ENCODE measurements around the gene CPM.

DNA sequence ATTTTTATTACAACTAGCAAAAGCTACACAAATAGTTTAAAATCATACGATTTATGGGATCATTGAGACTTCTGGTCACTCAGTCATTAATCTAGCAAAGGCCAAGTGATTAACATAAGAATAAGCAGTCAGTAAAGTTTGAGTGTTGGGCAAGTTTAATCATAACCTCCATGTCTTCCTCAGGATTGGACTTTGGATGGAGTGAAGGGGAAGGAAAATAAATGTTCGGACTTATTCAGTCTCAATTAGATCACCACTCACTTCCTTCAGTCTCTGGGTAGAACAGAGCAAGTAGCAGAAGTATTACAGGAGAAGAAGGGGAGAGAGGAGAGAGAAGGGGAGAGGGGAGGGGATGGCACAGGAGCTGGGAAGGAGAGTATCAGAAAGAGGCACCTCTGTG, 31.4 kb downstream of the CPM start:
- TF ChIP-seq CBFB (IDR thresholded peaks at IDR 0.05; ENCODE audit: low read depth): no peak
- no peak for TF ChIP-seq POU2F2 (IDR thresholded peaks at IDR 0.05; ENCODE audit: borderline replicate concordance, low read depth, low read length)
- no peak for TF ChIP-seq CTCF (IDR thresholded peaks at IDR 0.05 in 2 of 3, conservative IDR thresholded peaks at IDR 0.05 in 1 of 3; ENCODE audit: control insufficient read depth in 2 of 3, extremely low read depth in 1 of 3, insufficient read depth in 1 of 3, low read depth in 3 of 3, low read length in 3 of 3)
- TF ChIP-seq, protein P1, sequence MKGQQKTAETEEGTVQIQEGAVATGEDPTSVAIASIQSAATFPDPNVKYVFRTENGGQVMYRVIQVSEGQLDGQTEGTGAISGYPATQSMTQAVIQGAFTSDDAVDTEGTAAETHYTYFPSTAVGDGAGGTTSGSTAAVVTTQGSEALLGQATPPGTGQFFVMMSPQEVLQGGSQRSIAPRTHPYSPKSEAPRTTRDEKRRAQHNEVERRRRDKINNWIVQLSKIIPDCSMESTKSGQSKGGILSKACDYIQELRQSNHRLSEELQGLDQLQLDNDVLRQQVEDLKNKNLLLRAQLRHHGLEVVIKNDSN (IDR thresholded peaks at IDR 0.05; ENCODE audit: borderline replicate concordance, extremely low read length, insufficient read depth, low read depth, low read length): no peak
- TF ChIP-seq SP1 (IDR thresholded peaks at IDR 0.05; ENCODE audit: low read depth, low read length): no peak
- no peak for TF ChIP-seq JUND (IDR thresholded peaks at IDR 0.05; ENCODE audit: low read depth, low read length)
- no peak for TF ChIP-seq REST (IDR thresholded peaks at IDR 0.05; ENCODE audit: low read depth, low read length)
- TF ChIP-seq NFYB (IDR thresholded peaks at IDR 0.05; ENCODE audit: insufficient read depth, low read depth, low read length): no peak

All from GM12878 (cell line).